Endothelial cell of umbilical vein (primary cell): ENCODE measurements around the gene C3orf33. TPM values are rescaled to one million over a fixed set of nuclear protein-coding genes. Genes with fewer than 3 reads are reported as not detected.

Source experiments
- BruUV-seq: library from RNA; stranded (reverse); fragments of 400-500 nt; replicated peaks from 2 replicates; lab custom pipeline; 2021; lab: Mats Ljungman, UMichigan
- CTCF ChIA-PET: fragments of 300-600, 350-600 bp; sonication (Branson Sonifier 250); formaldehyde crosslinking; loops from one replicate; lab custom pipeline; 2021; ENCODE audit warnings: antibody characterized with exemption, inconsistent platforms; lab: Charles Lee
- POLR2A ChIA-PET: fragments of 300-600, 350-600 bp; sonication (Branson Sonifier 250); formaldehyde crosslinking; loops from one replicate; lab custom pipeline; 2021; ENCODE audit warnings: antibody characterized with exemption, inconsistent platforms; lab: Charles Lee
- DNase-seq: peaks from one replicate; pipeline ENCODE4 v3.0.0-alpha.2; 2011; ENCODE audit warnings: low read depth, low spot score
- FAIRE-seq: peaks from 2 replicates; lab custom pipeline; 2011; peaks lifted over from hg19 to GRCh38; lab: Jason Lieb, UNC
- H2AFZ ChIP-seq: 2 replicates; pipeline ENCODE4 v1.6.0; 2012; ENCODE audit warnings: low read depth, low read length, control low read depth, inconsistent platforms
- H3K27ac ChIP-seq: 2 replicates; pipeline ENCODE4 v1.5.1; 2011; ENCODE audit warnings: low read depth, mild to moderate bottlenecking, control low read depth, low read length, moderate library complexity; ENCODE audit not compliant: insufficient read depth
- H3K27me3 ChIP-seq, 2 experiments: 2 replicates each; pipeline versions ENCODE4 v1.6.0 to v1.6.1; 2011; ENCODE audit warnings: low read length in 2 of 2, mixed read lengths in 1 of 2; ENCODE audit not compliant: control insufficient read depth in 2 of 2, insufficient read depth in 2 of 2
- H3K36me3 ChIP-seq, 2 experiments: 2 replicates in 1 of 2; 3 replicates in 1 of 2; pipeline ENCODE4 v1.5.1; 2011; ENCODE audit warnings: low read length in 2 of 2, mild to moderate bottlenecking in 1 of 2, moderate library complexity in 1 of 2; ENCODE audit not compliant: control insufficient read depth in 2 of 2, insufficient read depth in 2 of 2; ENCODE audit errors: extremely low read depth in 1 of 2
- H3K4me1 ChIP-seq: 3 replicates; pipeline ENCODE4 v1.5.1; 2011; ENCODE audit warnings: mild to moderate bottlenecking, low read length; ENCODE audit not compliant: control insufficient read depth, insufficient read depth; ENCODE audit errors: extremely low read depth
- H3K4me2 ChIP-seq: 2 replicates; pipeline ENCODE4 v1.6.1; 2011; ENCODE audit warnings: low read length, control low read depth, mixed read lengths; ENCODE audit not compliant: insufficient read depth
- H3K4me3 ChIP-seq, 3 experiments: fragments of 200-600 bp in 1 of 3; sonication (generic), shearing (Covaris generic) in 1 of 3; replicated peaks in 1 of 3; 2 replicates each; pipeline ENCODE4 v1.5.1; 2011 to 2016; ENCODE audit warnings: control low read depth in 3 of 3, low read length in 3 of 3, mild to moderate bottlenecking in 2 of 3, inconsistent platforms in 1 of 3, low read depth in 1 of 3, moderate library complexity in 1 of 3; ENCODE audit not compliant: insufficient read depth in 1 of 3
- H3K79me2 ChIP-seq: 2 replicates; pipeline ENCODE4 v1.6.0; 2012; ENCODE audit warnings: low read length, inconsistent platforms; ENCODE audit not compliant: control insufficient read depth, insufficient read depth
- H3K9ac ChIP-seq: replicated peaks from 2 replicates; pipeline ENCODE3; 2011; ENCODE audit warnings: low read length, control low read depth; ENCODE audit not compliant: insufficient read depth; ENCODE audit errors: extremely low read depth
- H3K9me1 ChIP-seq: replicated peaks from 3 replicates; pipeline ENCODE4 v1.6.0; 2011; ENCODE audit warnings: mild to moderate bottlenecking, low read length; ENCODE audit not compliant: control insufficient read depth, insufficient read depth; ENCODE audit errors: extremely low read depth
- H3K9me3 ChIP-seq: replicated peaks from 2 replicates; pipeline ENCODE4 v1.5.1; 2012; ENCODE audit warnings: low read length, inconsistent platforms; ENCODE audit not compliant: control insufficient read depth, insufficient read depth
- H4K20me1 ChIP-seq: replicated peaks from 2 replicates; pipeline ENCODE3; 2011; ENCODE audit warnings: mild to moderate bottlenecking, low read length; ENCODE audit not compliant: control insufficient read depth, insufficient read depth; ENCODE audit errors: extremely low read depth
- CTCF ChIP-seq, 2 donors: IDR thresholded peaks; 1 replicate in 1 of 2; 2 replicates in 1 of 2; pipeline ENCODE4 v1.5.1; 2011; ENCODE audit warnings: low read length in 2 of 2, mild to moderate bottlenecking in 2 of 2, moderate library complexity in 2 of 2, control low read depth in 1 of 2, inconsistent platforms in 1 of 2, low read depth in 1 of 2; ENCODE audit not compliant: insufficient read depth in 1 of 2; ENCODE audit errors: extremely low read depth in 1 of 2
- EZH2 ChIP-seq: IDR thresholded peaks from 2 replicates; pipeline ENCODE4 v1.6.1; 2012; ENCODE audit warnings: borderline replicate concordance, low read depth, mild to moderate bottlenecking, moderate library complexity, low read length, inconsistent platforms; ENCODE audit not compliant: severe bottlenecking
- FOS ChIP-seq: IDR thresholded peaks from 2 replicates; pipeline ENCODE4 v1.6.1; 2011; ENCODE audit warnings: mild to moderate bottlenecking, low read length, moderate library complexity, borderline replicate concordance; ENCODE audit not compliant: insufficient read depth
- JUN ChIP-seq: IDR thresholded peaks from 2 replicates; pipeline ENCODE4 v1.6.1; 2011; ENCODE audit warnings: borderline replicate concordance, low read depth; ENCODE audit not compliant: insufficient read length, insufficient read depth
- MYC ChIP-seq: IDR thresholded peaks from one replicate; pipeline ENCODE4 v1.6.1; 2011; ENCODE audit warnings: mild to moderate bottlenecking, low read depth, low read length
- POLR2A ChIP-seq: IDR thresholded peaks from 2 replicates; pipeline ENCODE4 v1.6.1; 2012; ENCODE audit warnings: low read depth, mild to moderate bottlenecking, control low read depth, low read length
- POLR2AphosphoS5 ChIP-seq: IDR thresholded peaks from 2 replicates; pipeline ENCODE4 v1.6.1; 2012; ENCODE audit warnings: low read depth, mild to moderate bottlenecking, control low read depth, low read length, moderate library complexity; ENCODE audit not compliant: insufficient read depth
- dilution Hi-C: fragments of 300-500 bp; cut with MboI; formaldehyde crosslinking; loops from one replicate; pipeline ENCODE4 v1.15.0; 2019; ENCODE audit warnings: low sequenced_read_pairs; ENCODE audit not compliant: extremely low pct_ligation_motif_present
- intact Hi-C: fragments of 100-400 bp; cut with micrococcal nuclease; formaldehyde crosslinking; loops from one replicate; pipeline ENCODE4 v1.10.0; 2022
- polyA plus RNA-seq, 4 experiments: library from polyadenylated mRNA; depleted of rRNA in 3 of 4; stranded (reverse) in 3 of 4; unstranded in 1 of 4; fragments of >200 nt; gene quantifications; 2 replicates each; pipeline versions ENCODE4 v1.2.1 to v1.2.3, GENCODE V29; 2011 to 2012; ENCODE audit warnings: missing spikeins in 1 of 4
- total RNA-seq: library from RNA; stranded (reverse); gene quantifications from 2 replicates; pipeline ENCODE4 v1.2.3, GENCODE V29; 2021

Gene C3orf33
- total and polyA plus RNA-seq, 2 donors (not counting 3 experiments of a cell fraction or from before 2014, with no cell fraction given): 1.7 to 2.3 TPM

- Histone ChIP-seq H4K20me1 (no peaks in the 10 kb centered on the region), H3K79me2 (no peaks in the 10 kb centered on the region), H3K36me3 (no peaks in the 10 kb centered on the region), H3K4me3 (no peak overlapping the region), H3K27me3 (peaks cover 0 to 2% of the 10 kb centered on the region in 2 experiments), H3K27ac (no peak overlapping the region), H3K4me1 (no peaks in the 10 kb centered on the region), H2AFZ (no peak overlapping the region), H3K9me1 (no peaks in the 10 kb centered on the region), H3K9ac (no peak overlapping the region), H3K4me2 (no peak overlapping the region), H3K9me3 (no peaks in the 10 kb centered on the region)
- FAIRE-seq (peak; percentile 81), DNase-seq (peak; percentile 50)
- intact Hi-C loops: loop anchor here (1.0 kb wide), 1 partner anchor 107 kb away; no protein-coding TSS in a partner anchor
- BruUV-seq: no TSS peak
- CTCF ChIA-PET: interaction anchor here (0.8 to 2.6 kb wide), 2 partner anchors 53 kb away, joined by 4 to 17 read pairs; partner anchors contain the start of gene C3orf33
- POLR2A ChIA-PET: no interaction called here
- TF ChIP-seq POLR2AphosphoS5: no peak
- TF ChIP-seq FOS: no peak
- TF ChIP-seq MYC: no peak
- TF ChIP-seq EZH2: no peak
- TF ChIP-seq POLR2A: no peak
- no peak for TF ChIP-seq JUN
- TF ChIP-seq CTCF (IDR thresholded peaks at IDR 0.05; ENCODE audit: extremely low read depth in 1 of 2, insufficient read depth in 1 of 2, low read depth in 1 of 2, low read length in 2 of 2): peak; percentile 46 to 49
- dilution Hi-C loops: no loop called here
Observed at GRCh38 chr3:155753038-155753639, 52.9 kb downstream of the C3orf33 start.
